ENCODE measurements around the gene MICAL2. TPM values are rescaled to one million over a fixed set of nuclear protein-coding genes. Genes with fewer than 3 reads are reported as not detected.

MICAL2 gene
- total RNA-seq, 1 experiment from 2014 or later: 37.4 TPM

DNA sequence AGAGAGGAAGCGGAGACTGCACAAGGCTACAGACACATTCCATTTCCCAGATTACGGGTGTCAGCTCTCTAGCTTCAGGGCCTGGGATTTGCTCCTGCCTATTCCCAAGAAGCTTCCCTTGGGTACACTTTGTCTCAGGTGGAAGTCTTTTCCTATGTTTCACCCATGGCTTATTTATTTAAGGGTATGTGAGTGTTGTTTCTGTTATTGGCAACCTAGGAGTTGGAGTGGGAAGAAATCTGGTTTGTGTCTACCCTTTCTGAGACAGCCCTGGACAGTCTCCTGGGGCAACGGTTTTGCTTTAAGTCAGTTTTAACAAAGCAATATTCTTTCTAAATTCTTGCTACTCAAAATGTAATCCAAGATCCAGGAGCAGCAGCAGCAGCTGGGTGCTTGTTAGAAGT is 127.0 kb downstream of the MICAL2 start:
- H3K79me2 ChIP-seq (ENCODE audit: insufficient read depth, low read length): no peaks in the 10 kb centered on the region
- H3K9me2 ChIP-seq (ENCODE audit: insufficient read depth): no peaks in the 10 kb centered on the region
- TF ChIP-seq SP1 (IDR thresholded peaks at IDR 0.05; ENCODE audit: low read depth) (no peak), EZH2 (IDR thresholded peaks at IDR 0.05) (no peak), SIN3A (IDR thresholded peaks at IDR 0.05; ENCODE audit: low read depth) (no peak), CEBPB (IDR thresholded peaks at IDR 0.05; ENCODE audit: low read depth) (no peak), POLR2A (IDR thresholded peaks at IDR 0.05; ENCODE audit: borderline replicate concordance, extremely low read depth, insufficient read depth, insufficient read length) (no peak)
- H3K9ac ChIP-seq (ENCODE audit: low read length): no peak overlapping the region
- ATAC-seq (no peak), DNase-seq (ENCODE audit: low read depth, low spot score) (no peak)
- H3K4me3 ChIP-seq (replicated peaks in 1 of 2; ENCODE audit: low read depth in 1 of 2, low read length in 2 of 2): no peak overlapping the region
- BruUV-seq (replicated peaks): no TSS peak
- peaks cover 4 to 19% of the 10 kb centered on the region in 2 experiments; a peak in 3 of 4 replicates for H3K4me1 ChIP-seq (ENCODE audit: control insufficient read depth in 1 of 2, insufficient read depth in 2 of 2, low read length in 2 of 2)
- POLR2A ChIA-PET: no interaction called here
- RAD21 ChIA-PET (ENCODE audit: low non-redundant PET in 1 of 2, low total read pairs in 2 of 2, uncharacterized antibody in 2 of 2, unreplicated experiment in 2 of 2): no interaction called here
- intact Hi-C loops (cut with micrococcal nuclease): loop anchor here (10.0 kb wide), 1 partner anchor 153 kb away; no protein-coding TSS in a partner anchor
- H3K36me3 ChIP-seq (ENCODE audit: control insufficient read depth in 1 of 2, insufficient read depth in 2 of 2, low read length in 2 of 2): no peaks in the 10 kb centered on the region; a peak in 1 of 4 replicates
- H3K27me3 ChIP-seq (ENCODE audit: insufficient read depth, low read length): no peaks in the 10 kb centered on the region
- CTCF ChIA-PET: interaction anchor here (0.7 to 2.5 kb wide), 5 partner anchors 21 to 190 kb away, joined by 3 to 15 read pairs (median 7); no protein-coding TSS in a partner anchor
- no peak overlapping the region for H3K4me2 ChIP-seq (ENCODE audit: low read length)
- no peaks in the 10 kb centered on the region for H3K9me3 ChIP-seq (ENCODE audit: control insufficient read depth in 1 of 2, insufficient read depth in 1 of 2, low read depth in 1 of 2, low read length in 2 of 2)
- no peaks in the 10 kb centered on the region for H4K20me1 ChIP-seq (ENCODE audit: insufficient read depth)
- no peak overlapping the region for H2AFZ ChIP-seq (ENCODE audit: low read depth, low read length, poor library complexity, severe bottlenecking)
- no peak overlapping the region for H3K27ac ChIP-seq (ENCODE audit: low read depth, low read length)

DNA sequence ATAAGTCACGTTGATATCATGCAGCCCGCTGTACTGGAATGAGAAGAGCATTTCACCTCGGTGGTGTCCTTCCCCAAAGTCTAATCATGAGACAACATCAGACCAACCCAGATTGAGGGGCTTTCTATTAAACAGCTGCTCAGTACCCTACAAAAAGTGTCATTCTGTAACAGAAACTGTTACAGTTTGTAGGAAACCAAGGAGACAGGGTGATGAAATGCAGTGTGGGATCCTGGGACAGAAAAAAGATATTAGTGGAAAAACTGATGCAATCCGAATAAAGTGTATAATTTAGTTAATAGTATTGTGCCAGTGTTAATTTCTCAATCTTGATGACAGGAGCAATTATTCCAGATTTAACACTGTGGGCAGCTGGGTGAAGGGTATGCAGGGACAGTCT is 128.0 kb downstream of the MICAL2 start:
- POLR2A ChIA-PET: no interaction called here
- RAD21 ChIA-PET (ENCODE audit: low non-redundant PET in 1 of 2, low total read pairs in 2 of 2, uncharacterized antibody in 2 of 2, unreplicated experiment in 2 of 2): no interaction called here
- Histone ChIP-seq H3K27me3 (ENCODE audit: insufficient read depth, low read length) (no peaks in the 10 kb centered on the region), H3K27ac (ENCODE audit: low read depth, low read length) (no peak overlapping the region), H3K4me1 (ENCODE audit: control insufficient read depth in 1 of 2, insufficient read depth in 2 of 2, low read length in 2 of 2) (peaks cover 0 to 9% of the 10 kb centered on the region in 2 experiments; a peak in 1 of 4 replicates), H4K20me1 (ENCODE audit: insufficient read depth) (no peaks in the 10 kb centered on the region), H3K9me3 (ENCODE audit: control insufficient read depth in 1 of 2, insufficient read depth in 1 of 2, low read depth in 1 of 2, low read length in 2 of 2) (no peaks in the 10 kb centered on the region), H3K4me2 (ENCODE audit: low read length) (no peak overlapping the region), H2AFZ (ENCODE audit: low read depth, low read length, poor library complexity, severe bottlenecking) (no peak overlapping the region), H3K9me2 (ENCODE audit: insufficient read depth) (no peaks in the 10 kb centered on the region), H3K4me3 (replicated peaks in 1 of 2; ENCODE audit: low read depth in 1 of 2, low read length in 2 of 2) (no peak overlapping the region), H3K9ac (ENCODE audit: low read length) (no peak overlapping the region), H3K36me3 (ENCODE audit: control insufficient read depth in 1 of 2, insufficient read depth in 2 of 2, low read length in 2 of 2) (no peaks in the 10 kb centered on the region; a peak in 1 of 4 replicates), H3K79me2 (ENCODE audit: insufficient read depth, low read length) (no peaks in the 10 kb centered on the region)
- TF ChIP-seq ELF1 (IDR thresholded peaks at IDR 0.05; ENCODE audit: borderline replicate concordance, low read depth) (no peak), CBX3 (IDR thresholded peaks at IDR 0.05; ENCODE audit: low read depth) (no peak), POLR2AphosphoS5 (IDR thresholded peaks at IDR 0.05; ENCODE audit: low read depth, low read length) (no peak), POLR2A (IDR thresholded peaks at IDR 0.05; ENCODE audit: borderline replicate concordance, extremely low read depth, insufficient read depth, insufficient read length) (no peak), EGR1 (IDR thresholded peaks at IDR 0.05; ENCODE audit: low read depth) (no peak), SIN3A (IDR thresholded peaks at IDR 0.05; ENCODE audit: low read depth) (no peak), SRF (IDR thresholded peaks at IDR 0.05; ENCODE audit: low read depth) (no peak), TCF7L2 (IDR thresholded peaks at IDR 0.05; ENCODE audit: borderline replicate concordance, extremely low read depth, insufficient read depth, insufficient read length) (no peak), FOSL1 (IDR thresholded peaks at IDR 0.05; ENCODE audit: low read depth) (no peak)
- TF ChIP-seq, protein P1, sequence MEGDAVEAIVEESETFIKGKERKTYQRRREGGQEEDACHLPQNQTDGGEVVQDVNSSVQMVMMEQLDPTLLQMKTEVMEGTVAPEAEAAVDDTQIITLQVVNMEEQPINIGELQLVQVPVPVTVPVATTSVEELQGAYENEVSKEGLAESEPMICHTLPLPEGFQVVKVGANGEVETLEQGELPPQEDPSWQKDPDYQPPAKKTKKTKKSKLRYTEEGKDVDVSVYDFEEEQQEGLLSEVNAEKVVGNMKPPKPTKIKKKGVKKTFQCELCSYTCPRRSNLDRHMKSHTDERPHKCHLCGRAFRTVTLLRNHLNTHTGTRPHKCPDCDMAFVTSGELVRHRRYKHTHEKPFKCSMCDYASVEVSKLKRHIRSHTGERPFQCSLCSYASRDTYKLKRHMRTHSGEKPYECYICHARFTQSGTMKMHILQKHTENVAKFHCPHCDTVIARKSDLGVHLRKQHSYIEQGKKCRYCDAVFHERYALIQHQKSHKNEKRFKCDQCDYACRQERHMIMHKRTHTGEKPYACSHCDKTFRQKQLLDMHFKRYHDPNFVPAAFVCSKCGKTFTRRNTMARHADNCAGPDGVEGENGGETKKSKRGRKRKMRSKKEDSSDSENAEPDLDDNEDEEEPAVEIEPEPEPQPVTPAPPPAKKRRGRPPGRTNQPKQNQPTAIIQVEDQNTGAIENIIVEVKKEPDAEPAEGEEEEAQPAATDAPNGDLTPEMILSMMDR (IDR thresholded peaks at IDR 0.05 in 2 of 3, conservative IDR thresholded peaks at IDR 0.05 in 1 of 3; ENCODE audit: borderline replicate concordance in 1 of 3, insufficient read depth in 1 of 3, low read depth in 2 of 3, low read length in 2 of 3): no peak
- TF ChIP-seq, protein P2, sequence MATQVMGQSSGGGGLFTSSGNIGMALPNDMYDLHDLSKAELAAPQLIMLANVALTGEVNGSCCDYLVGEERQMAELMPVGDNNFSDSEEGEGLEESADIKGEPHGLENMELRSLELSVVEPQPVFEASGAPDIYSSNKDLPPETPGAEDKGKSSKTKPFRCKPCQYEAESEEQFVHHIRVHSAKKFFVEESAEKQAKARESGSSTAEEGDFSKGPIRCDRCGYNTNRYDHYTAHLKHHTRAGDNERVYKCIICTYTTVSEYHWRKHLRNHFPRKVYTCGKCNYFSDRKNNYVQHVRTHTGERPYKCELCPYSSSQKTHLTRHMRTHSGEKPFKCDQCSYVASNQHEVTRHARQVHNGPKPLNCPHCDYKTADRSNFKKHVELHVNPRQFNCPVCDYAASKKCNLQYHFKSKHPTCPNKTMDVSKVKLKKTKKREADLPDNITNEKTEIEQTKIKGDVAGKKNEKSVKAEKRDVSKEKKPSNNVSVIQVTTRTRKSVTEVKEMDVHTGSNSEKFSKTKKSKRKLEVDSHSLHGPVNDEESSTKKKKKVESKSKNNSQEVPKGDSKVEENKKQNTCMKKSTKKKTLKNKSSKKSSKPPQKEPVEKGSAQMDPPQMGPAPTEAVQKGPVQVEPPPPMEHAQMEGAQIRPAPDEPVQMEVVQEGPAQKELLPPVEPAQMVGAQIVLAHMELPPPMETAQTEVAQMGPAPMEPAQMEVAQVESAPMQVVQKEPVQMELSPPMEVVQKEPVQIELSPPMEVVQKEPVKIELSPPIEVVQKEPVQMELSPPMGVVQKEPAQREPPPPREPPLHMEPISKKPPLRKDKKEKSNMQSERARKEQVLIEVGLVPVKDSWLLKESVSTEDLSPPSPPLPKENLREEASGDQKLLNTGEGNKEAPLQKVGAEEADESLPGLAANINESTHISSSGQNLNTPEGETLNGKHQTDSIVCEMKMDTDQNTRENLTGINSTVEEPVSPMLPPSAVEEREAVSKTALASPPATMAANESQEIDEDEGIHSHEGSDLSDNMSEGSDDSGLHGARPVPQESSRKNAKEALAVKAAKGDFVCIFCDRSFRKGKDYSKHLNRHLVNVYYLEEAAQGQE (IDR thresholded peaks at IDR 0.05; ENCODE audit: low read depth): no peak
- TF ChIP-seq, protein P3, sequence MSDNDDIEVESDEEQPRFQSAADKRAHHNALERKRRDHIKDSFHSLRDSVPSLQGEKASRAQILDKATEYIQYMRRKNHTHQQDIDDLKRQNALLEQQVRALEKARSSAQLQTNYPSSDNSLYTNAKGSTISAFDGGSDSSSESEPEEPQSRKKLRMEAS (IDR thresholded peaks at IDR 0.05): no peak
- ATAC-seq: no peak
- intact Hi-C loops (cut with micrococcal nuclease): loop anchor here (10.0 kb wide), 1 partner anchor 154 kb away; no protein-coding TSS in a partner anchor
- BruUV-seq (replicated peaks): no TSS peak
- CTCF ChIA-PET: no interaction called here
- no peak for DNase-seq (ENCODE audit: low read depth, low spot score)

Data from HCT116 (cell line).